GM12878 (cell line): ENCODE data around the gene KRT80. TPM values are rescaled to one million over a fixed set of nuclear protein-coding genes. Genes with fewer than 3 reads are reported as not detected.

ENCODE experiments used
- BMI1 ChIP-seq: fragments of 450-650 bp; IDR thresholded peaks from 2 replicates; pipeline ENCODE4 v1.6.1; 2016; ENCODE audit warnings: mild to moderate bottlenecking, moderate library complexity, borderline replicate concordance
- polyA plus RNA-seq, 11 experiments: library from polyadenylated mRNA; depleted of rRNA in 4 of 11; unstranded in 6 of 11; stranded (reverse) in 5 of 11; fragments of >200 nt; fragmentation: Nextera tagmentation in 4 of 11; fragmentation: Illumina TruSeq in 1 of 11; extraction: Ambion mirVana in 4 of 11; extraction: Trizol in 1 of 11; gene quantifications; 1 replicate in 1 of 11; 2 replicates in 10 of 11; pipeline versions ENCODE4 v1.2.1 to v1.2.3, GENCODE V29; 2011 to 2016; ENCODE audit warnings: inconsistent platforms in 2 of 11, missing spikeins in 2 of 11, low read depth in 1 of 11
- total RNA-seq, 4 experiments: library from RNA; depleted of rRNA in 3 of 4; stranded (reverse); fragments of >200 nt in 3 of 4; fragmentation: Illumina TruSeq in 1 of 4; extraction: Trizol in 1 of 4; gene quantifications; 2 replicates each; pipeline versions ENCODE4 v1.2.1 to v1.2.3, GENCODE V29; 2013 to 2021
- TF ChIP-seq, protein P1 (sequence below): IDR thresholded peaks from 2 replicates; pipeline ENCODE4 v1.6.1; 2012; ENCODE audit warnings: improper control_type of control experiment, low read depth, low read length; ENCODE audit not compliant: insufficient replicate concordance
- TF ChIP-seq, protein P2 (sequence below): fragments of 450-650 bp; formaldehyde crosslinking; IDR thresholded peaks from 2 replicates; pipeline ENCODE4 v1.4.0; 2020; ENCODE audit warnings: mild to moderate bottlenecking, moderate library complexity

Gene KRT80
- total and polyA plus RNA-seq, 10 of the 15 experiments (the other 5 are each of a cell fraction or from before 2014, with no cell fraction given): 0.01 TPM; not detected in 9

DNA sequence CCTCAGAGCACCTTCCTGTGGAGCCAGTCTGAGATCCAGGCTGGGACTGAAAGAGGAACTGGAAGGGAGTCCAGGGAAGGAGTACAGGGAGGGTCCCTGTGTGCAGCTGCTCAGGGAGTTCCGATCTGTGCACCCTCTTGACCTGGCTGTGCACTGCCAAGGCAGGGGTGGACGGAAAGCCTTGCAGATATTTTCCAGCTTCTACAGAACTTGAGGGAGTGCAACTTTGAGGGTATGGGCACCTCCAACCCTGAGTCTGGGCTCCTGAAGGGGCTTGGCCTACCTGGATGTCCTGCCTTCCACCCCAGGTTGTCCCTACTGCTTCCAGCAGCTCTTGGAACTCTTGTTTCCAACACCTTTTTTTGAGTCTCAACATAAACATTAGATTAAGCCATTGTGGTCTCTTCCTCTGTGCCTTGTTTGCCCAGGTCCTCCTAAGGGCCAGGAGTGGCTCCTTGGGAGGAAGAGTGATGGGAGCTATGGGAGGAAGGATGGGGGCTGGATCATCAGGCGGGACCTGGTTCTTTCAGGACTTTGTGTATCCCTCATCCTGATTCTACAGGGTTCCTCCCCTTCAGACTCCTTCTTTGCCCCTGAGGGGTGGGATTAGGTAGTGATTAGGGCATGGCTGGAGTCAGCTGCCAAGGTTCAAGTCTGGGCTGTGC is 44.7 kb upstream of the KRT80 start (continued):
- TF ChIP-seq, protein P1, sequence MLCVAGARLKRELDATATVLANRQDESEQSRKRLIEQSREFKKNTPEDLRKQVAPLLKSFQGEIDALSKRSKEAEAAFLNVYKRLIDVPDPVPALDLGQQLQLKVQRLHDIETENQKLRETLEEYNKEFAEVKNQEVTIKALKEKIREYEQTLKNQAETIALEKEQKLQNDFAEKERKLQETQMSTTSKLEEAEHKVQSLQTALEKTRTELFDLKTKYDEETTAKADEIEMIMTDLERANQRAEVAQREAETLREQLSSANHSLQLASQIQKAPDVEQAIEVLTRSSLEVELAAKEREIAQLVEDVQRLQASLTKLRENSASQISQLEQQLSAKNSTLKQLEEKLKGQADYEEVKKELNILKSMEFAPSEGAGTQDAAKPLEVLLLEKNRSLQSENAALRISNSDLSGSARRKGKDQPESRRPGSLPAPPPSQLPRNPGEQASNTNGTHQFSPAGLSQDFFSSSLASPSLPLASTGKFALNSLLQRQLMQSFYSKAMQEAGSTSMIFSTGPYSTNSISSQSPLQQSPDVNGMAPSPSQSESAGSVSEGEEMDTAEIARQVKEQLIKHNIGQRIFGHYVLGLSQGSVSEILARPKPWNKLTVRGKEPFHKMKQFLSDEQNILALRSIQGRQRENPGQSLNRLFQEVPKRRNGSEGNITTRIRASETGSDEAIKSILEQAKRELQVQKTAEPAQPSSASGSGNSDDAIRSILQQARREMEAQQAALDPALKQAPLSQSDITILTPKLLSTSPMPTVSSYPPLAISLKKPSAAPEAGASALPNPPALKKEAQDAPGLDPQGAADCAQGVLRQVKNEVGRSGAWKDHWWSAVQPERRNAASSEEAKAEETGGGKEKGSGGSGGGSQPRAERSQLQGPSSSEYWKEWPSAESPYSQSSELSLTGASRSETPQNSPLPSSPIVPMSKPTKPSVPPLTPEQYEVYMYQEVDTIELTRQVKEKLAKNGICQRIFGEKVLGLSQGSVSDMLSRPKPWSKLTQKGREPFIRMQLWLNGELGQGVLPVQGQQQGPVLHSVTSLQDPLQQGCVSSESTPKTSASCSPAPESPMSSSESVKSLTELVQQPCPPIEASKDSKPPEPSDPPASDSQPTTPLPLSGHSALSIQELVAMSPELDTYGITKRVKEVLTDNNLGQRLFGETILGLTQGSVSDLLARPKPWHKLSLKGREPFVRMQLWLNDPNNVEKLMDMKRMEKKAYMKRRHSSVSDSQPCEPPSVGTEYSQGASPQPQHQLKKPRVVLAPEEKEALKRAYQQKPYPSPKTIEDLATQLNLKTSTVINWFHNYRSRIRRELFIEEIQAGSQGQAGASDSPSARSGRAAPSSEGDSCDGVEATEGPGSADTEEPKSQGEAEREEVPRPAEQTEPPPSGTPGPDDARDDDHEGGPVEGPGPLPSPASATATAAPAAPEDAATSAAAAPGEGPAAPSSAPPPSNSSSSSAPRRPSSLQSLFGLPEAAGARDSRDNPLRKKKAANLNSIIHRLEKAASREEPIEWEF: no peak
- TF ChIP-seq BMI1: no peak
- TF ChIP-seq, protein P2, sequence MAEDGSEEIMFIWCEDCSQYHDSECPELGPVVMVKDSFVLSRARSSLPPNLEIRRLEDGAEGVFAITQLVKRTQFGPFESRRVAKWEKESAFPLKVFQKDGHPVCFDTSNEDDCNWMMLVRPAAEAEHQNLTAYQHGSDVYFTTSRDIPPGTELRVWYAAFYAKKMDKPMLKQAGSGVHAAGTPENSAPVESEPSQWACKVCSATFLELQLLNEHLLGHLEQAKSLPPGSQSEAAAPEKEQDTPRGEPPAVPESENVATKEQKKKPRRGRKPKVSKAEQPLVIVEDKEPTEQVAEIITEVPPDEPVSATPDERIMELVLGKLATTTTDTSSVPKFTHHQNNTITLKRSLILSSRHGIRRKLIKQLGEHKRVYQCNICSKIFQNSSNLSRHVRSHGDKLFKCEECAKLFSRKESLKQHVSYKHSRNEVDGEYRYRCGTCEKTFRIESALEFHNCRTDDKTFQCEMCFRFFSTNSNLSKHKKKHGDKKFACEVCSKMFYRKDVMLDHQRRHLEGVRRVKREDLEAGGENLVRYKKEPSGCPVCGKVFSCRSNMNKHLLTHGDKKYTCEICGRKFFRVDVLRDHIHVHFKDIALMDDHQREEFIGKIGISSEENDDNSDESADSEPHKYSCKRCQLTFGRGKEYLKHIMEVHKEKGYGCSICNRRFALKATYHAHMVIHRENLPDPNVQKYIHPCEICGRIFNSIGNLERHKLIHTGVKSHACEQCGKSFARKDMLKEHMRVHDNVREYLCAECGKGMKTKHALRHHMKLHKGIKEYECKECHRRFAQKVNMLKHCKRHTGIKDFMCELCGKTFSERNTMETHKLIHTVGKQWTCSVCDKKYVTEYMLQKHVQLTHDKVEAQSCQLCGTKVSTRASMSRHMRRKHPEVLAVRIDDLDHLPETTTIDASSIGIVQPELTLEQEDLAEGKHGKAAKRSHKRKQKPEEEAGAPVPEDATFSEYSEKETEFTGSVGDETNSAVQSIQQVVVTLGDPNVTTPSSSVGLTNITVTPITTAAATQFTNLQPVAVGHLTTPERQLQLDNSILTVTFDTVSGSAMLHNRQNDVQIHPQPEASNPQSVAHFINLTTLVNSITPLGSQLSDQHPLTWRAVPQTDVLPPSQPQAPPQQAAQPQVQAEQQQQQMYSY (CRISPR knock-in tag): no peak
- TF ChIP-seq, all 136 proteins: peak for 0
